CD4-positive, alpha-beta T cell treated with Interleukin-15 for 1 hour (primary cell): Measurements from ENCODE around the gene MC5R.
A peak's percentile ranks its signal among the peaks of the same experiment; 100 is the strongest.

Experiments
- DNase-seq: peaks from one replicate; pipeline ENCODE4 v3.0.0-alpha.2; 2020

MC5R gene

DNA sequence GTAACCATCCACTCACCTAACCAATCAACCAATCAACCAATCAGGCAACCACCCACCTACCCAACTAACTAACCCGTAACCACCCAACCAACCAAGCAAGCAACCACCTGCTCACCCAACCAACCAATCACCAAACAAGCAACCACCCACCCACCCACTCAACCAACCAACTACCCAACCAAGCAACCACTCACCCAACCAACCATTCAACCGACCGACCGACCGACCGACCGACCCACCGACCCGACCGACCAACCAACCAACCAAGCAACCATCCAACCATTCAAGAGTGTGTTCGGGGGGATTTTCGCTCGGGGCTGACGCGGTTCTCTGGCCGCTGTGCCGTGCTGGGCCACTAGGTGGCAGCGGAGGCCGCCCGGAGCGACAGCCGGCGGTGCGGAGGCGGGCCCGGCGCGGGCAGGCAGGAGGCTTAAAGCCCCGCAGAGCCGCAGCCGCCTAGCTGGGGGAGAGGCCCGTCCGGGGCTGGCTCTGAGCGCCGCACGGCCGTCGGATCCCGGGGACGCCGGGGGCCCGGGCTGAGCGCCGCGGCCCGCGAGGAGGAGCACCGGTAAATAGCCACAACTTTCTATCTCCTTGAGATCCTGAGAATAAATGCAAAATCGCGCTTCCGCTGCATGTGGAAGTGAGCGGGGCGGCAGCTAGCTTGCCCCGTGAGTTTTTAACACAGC is at the start of gene MC5R:
MC5R (plus strand) TSS at position 443 of the 689 bp plus-strand sequence. CDS start 1,617 bp downstream, outside the sequence.
- DNase-seq: peak; percentile 61

DNA sequence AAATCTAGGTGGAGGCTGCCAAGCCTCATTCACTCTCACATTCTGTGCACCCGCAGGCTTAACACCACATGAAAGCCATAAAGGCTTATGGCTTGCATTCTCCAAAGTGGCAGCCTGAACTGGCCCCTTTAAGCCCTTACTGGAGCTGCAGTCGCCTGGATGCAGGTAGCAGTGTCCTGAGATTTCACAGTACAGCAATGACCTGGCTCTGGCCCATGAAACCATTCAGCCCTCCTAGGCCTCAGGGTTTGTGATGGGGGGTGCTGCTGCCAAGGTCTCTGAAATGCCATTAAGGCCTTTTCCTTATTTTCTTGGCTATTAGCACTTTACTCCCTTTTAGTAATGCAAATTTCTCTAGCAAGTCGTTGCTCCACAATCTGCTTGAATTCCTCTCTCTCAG is 48.9 kb upstream of the MC5R start:
- no peak for DNase-seq

DNA sequence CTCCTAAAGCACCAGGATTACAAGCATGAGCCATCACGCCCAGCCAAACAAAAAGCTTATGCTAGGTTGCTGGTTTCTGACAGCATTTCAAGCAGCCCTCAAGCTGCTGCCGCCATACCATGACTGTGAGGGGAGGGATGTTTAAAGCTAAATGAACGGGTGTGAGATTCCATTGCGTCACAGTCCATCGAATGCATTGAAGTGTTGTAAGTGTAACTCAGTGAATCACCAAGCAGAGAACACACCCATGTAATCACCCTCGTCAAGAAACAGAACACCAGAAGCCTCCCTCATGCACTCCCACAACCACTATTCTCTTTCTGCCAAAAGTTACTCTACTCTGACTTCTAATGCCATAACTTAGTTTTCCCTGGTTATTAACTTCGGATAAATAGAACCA is 32.8 kb upstream of the MC5R start:
- DNase-seq: no peak

DNA sequence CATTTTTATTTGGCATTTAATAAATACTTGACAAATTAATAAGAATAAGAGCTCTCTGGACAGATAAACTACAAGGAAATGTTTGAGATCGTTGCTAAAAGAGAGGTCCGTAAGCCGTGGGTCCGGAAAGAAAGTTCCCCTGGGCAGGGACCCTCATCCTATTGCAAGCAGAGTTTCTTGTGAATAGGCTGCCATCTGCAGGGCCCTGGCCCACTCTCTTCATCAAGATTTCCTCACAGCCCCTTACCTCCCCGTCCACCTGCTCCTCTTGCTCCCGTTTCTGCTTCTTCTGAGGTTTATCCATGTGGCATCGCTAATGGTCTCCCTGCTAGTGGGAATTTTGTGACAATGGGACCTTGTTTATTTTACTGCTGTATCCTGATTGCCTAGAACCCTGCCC is 30.1 kb upstream of the MC5R start:
- DNase-seq: no peak

DNA sequence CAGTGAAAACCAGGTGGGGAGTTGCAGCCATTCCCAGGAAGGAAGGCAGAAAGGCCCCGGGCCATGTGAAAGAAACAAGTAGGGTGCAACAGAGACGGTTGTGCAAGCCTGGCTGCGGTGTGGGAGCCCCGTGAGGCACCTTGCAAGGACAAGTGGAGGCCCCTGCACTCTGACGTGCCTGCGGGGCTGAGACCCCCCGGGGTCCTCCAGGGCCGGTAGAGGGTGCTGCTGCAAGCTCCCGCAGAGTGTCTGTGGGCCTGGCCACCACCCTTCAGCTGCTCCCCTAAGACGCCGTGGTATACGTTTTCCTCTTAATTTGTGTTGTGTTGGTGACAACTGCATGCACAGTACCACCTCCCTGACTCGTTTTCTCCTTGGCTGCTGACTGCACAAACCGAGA is 27.4 kb upstream of the MC5R start:
- DNase-seq: no peak

DNA sequence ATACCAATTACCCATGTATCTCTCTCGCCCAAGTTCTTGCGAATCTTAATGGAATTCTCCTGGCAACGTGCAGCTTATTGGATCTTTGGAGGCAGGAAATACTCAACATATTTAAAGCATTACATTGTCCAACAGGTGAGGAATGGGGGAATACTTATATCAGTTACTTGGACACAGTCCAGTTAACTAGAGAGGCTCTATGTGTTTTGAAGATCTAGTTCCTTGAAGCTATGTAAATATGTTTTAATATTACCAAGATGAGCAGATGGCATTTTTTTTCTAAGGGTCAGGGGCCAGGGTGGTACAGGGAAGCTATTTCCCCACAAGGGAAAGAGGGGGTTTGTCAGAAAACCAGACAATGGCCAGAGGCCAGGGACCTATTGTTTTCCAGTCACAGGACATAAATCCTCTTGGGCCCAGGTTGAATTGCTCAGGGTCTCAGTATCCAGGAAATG is 26.8 kb upstream of the MC5R start:
- no peak for DNase-seq

DNA sequence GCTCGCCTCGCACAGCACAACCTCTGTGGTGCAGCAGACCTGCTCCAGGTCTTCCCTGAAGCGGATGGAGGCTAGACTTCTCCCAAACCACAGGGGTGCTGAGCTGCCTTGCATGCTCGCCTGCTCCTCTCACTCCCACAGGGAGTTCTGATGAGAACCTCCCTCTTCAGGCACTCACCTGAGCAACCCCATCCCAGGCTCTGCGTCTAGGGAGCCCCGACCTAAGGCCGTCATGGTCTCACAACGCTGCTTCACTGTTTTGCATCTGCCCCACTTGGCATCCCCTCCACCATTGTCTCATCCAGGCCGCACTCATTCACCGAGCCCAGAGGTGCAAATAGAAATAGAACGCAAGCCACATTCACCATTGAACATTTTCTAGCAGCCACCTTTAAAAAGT is 24.6 kb upstream of the MC5R start:
- no peak for DNase-seq

DNA sequence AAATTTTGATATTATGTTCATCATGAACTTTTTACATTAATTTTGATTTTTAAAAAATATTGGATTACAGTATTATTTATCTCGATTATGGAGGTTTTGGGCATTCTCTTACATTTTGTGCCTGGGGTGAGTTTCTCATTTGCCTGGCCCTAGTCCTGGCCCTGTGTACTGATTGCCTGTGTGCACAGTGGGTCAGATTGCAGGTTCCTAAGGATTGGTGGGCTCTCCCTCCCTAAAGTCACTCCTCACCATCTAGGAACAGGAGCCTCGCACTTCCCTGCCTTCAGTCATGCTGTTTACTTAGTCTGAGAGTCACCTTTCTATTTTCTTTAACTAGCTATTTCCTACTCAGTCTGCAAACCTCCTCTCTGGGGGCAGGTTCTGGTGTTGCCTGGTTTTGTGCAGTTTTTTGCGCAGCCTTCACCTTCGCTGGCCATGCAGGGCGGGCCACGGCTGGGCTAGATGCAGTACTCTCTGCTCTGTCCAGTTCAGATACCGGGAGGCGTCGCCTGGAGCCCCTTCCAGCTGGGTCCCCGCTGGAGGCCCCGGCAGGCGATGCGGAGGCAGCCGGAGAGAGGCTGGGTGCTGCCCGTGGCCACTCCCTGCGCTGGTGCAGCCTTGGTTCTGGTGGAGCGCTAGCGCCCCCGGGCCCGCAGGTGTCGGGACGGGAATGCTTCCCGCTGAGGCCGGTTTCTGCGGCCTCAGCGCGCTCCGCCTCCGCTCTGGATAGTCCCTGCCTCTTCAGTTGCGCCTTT is 23.3 kb upstream of the MC5R start:
- no peak for DNase-seq

DNA sequence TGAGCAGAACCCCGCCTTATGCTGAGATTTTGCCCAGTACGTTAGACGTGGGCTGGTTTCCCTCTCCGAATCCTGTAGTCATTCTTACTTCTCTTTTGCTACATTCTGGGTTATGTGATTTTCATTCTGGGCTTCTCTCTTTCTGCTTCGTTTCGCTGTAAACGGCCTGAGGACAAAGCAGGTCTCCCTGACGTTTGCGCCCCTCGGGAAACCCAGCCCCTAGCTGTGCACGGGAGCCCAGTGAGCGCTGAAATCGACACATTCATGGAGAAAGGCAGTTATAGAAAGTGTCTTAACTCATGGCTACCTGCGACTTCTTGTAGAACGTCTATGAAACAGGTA is 22.7 kb upstream of the MC5R start:
- no peak for DNase-seq

DNA sequence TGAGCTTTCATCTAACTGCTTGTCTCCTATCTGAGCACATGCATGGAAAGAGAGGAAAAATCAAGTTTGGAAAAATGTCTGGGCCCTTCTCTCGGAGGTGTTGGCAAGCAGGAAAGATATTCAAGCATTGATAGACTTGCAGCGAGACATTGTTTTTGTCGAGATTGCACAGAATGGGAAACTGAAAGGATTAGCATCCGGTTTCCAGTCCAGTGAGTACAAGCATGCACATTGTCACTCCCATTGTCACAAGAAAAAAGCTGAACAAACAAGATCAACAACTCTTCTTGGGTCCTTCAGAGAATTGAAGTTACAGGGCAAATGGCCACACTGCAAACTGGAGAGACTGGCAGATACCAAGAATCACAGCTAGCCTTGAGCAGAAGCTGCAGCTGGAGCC is 19.6 kb upstream of the MC5R start:
- no peak for DNase-seq

DNA sequence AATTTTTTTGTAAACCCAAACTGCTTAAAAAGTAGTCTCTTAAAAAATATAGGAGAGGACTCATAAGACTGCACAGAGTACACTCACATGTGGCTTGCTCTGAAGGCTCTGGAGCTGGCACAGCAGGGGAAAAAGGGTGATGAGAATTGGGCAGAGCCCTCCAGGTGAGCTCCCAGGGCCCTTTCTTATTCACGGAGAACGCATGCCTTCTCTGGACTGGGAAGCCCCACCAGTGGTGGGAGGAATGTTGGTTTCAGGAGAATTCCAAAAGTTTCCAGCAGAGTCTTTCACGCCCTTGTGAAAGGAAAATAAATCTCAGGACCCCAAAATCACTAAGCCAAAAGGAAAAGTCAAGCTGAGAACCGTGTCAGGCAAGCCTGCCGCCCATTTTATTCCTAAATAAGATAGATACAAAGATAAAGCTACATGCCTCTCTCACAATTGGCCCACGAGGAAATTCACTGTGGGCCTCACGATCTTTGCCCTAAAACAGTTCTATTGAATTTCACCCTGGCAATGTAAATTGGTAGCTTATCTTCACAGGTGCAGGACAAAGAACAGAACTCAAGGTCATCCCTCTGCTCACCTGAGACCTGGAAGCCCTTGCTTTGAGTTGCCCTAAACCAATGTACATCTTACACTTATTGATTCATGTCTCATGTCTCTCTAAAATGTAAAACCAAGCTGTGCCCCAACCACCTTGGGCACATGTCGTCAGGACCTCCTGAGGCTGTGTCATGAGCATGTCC is 15.5 kb upstream of the MC5R start:
- no peak for DNase-seq

DNA sequence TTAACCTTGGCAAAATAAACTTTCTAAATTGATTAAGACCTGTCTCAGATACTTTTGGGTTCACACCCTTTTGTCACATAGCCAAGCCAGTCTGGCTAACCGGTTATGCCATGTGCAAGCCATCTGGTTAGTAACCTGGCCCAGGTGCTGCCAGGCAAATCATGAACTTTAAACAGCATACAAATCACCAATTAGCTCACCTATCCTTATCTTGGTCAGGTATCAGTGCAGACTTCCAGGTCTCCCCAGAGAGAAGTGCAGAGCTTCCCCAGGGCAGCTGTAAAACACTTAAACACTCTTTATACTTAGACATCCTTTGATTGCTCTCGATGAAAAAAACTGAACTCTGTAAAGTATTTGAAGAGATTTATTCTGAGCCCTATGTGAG is 14.9 kb upstream of the MC5R start:
- no peak for DNase-seq

DNA sequence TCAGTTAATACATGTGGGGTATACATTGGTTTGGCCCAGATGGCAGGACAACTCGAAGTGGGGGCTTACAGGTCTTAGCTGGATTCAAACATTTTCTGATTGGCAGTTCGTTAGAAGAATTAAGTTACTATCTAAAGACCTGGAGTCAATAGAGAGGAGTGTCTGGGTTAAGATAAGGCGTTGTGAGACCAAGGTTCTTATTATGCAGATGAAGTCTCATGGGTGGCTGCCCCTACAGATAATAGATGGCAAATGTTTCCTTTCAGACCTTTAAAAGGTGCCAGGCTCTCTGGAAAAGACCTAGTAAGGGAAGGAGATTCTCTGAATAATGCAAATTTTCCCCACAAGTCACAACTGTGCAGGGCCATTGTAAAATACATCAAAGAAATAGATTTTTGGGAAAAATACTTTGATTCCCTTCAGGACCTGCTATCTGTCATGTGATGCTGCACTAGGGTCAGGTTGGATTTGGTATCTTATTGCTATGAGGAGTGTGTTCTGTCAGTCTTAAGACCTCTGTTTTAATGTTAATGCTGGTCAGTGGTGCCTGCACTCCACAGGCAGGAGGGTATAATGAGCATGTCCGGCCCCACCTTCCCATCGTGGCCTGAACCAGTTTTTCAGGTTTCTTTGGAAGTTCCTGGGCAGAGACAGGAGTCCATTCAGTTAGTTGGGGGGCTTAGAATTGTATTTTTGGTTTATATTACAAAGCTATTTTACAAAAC is 14.3 kb upstream of the MC5R start:
- no peak for DNase-seq

DNA sequence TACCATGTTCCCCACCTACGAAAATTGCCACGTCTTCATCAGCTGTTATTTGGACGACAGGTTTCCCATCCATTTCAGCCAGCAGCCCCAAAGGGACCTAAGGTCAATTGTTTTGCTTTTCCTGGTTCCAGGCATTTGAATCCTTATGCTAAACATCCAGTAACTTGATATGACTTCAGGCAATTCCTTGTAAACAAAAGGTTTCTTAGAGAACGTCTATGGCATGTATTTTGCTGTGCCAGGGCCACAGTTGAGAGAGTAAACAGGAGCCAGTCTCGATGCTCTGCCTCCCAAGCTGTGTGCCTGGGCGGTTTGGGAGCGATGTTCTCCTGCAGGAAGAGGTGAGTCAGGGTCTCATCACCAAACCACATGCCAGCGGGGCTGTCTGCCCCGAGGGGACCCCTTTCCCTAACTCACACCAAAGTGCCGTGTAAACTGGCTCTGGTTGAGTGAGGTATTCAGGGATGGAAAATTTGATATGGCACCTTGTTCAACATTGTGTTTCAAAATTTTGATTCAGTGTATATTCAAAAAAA is 12.9 kb upstream of the MC5R start:
- no peak for DNase-seq

DNA sequence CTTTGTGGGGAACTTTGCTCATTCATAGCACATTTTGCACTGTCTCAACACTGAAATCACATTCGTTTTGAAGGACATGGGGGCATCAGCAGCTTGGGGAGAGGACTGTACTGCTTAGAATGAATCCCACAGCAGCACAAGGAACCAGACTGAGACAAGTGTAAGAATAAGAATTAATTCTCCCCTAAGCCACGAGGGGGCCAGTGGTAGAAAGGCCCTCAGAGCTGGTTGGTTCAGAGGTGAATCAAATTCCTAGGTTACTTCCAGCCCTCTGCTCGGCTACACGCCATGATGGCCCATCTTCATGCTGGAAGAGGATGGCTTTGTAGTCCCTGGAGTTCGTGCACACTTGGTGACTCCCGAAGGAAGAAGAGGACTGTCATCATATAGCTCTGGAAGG is 12.0 kb upstream of the MC5R start:
- DNase-seq: no peak

DNA sequence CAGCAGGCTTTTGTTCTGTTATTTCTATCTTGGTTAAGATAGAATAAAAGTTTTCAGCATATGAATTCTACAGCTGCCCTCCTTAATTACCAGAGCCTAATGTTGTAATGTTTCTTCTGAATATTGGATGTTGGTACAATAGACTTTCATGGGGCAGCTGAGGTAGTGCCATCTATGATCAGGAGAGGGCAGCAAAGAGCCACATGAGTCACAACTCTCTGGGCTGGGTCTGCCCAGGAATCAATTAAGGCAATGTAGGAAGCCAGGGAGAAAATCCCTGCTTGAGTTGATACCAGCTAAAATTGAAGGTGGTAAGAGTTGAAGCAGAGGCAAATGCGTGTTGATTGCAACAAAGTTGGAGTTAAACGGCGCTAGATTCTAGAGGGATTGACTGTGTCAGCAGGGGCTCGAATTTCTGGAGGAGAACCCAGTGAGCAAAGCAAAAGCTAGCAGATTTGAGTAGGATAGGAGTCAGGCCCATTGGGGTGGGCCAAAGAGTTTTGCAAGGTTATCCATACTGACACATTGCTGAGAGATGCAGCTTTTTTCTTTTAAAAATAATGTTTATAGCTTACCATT is 10.6 kb upstream of the MC5R start:
- no peak for DNase-seq

DNA sequence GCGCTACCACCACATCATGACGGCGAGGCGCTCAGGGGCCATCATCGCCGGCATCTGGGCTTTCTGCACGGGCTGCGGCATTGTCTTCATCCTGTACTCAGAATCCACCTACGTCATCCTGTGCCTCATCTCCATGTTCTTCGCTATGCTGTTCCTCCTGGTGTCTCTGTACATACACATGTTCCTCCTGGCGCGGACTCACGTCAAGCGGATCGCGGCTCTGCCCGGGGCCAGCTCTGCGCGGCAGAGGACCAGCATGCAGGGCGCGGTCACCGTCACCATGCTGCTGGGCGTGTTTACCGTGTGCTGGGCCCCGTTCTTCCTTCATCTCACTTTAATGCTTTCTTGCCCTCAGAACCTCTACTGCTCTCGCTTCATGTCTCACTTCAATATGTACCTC is 2.3 kb downstream of the MC5R start:
- DNase-seq: no peak

DNA sequence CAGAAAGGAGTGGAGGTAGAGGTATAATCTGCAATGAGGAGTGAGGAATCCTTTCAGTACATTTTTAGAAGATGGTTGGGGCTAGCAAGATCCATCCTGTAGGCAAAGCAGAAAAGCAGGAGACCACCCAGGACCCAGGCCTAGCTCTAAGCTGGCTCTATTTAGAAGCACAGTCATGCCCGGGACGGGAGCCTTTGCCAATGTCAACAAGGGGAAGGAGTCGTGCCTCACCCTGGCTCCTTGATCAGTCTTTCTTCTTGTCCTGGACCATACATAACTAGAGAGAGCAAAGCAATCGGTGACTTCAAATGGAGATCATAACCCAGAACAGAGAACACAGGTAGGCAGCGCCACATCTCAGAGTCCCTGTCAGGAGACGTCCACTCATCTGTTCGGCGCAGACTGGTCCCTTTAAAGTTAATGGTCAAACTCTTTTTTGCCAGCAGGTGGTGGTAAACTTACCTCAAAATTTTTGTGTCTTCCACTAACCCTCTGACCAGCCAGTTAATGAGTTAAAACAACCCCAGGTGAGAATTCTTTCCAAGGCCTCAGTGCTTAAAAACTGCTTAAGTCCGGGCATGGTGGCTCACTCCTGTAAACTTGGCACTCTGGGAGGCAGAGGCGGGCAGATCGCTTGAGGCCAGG is 8.0 kb downstream of the MC5R start:
- DNase-seq: no peak

DNA sequence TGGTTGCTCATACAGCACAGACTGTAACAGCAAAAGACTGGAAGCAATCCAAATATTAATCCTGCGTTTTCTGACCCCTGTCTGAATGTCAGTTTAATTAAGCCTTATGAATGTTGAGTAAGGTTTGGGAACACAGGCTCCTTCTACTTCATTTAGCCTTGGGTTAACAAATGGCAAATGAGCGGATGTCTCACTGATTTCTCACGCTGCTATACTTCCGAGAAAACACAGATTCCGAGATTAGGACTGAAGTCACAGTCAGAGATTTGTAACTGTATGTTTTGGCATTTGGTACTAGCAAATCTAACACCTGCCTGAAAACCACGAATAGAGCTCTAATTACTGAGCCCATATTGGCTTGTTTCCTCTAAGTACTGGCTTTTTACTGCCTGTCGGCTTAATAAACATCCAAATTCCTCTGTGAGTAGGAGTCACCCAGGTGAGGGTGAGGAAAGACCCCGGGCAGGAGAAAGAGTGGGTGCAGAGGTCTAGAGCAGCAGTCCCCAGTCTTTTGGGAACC is 10.6 kb downstream of the MC5R start:
- DNase-seq: no peak

DNA sequence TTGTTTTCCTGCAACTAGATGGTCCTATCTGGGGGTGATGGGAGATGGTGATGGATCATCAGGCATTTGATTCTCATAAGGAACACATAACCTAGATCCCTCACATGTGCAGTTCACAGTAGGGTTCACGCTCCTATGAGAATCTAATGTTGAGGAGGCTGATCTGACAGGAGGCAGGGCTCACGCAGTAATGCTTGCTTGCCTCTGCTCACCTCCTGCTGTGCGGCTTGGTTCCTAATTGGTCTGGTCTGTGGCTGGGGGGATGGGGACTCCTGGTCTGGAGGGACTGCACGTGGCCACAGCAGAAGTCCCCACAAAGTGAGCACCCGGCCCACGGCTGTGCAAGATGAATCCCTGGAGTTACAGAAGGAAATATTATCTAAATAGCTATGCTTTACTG is 11.3 kb downstream of the MC5R start:
- no peak for DNase-seq

DNA sequence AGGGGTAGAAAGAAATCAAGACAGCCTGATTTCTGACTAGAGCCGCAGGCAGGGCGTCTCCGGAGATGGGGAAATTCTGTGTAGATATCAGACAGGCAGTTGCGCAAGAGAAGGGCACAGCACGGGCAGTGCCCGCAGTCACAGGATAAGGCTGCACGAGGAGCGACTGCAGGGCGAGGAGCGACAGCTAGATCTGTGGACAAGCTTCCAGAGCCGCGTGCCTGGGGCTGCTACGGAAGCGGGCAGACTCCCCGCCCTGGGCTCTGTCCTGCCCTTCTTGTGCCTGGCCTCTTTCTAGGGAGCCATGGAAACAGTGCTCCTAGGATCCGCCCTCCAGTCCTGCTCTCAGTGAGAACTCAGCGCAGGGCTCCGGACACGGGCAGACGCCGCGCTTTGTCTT is 12.6 kb downstream of the MC5R start:
- no peak for DNase-seq

DNA sequence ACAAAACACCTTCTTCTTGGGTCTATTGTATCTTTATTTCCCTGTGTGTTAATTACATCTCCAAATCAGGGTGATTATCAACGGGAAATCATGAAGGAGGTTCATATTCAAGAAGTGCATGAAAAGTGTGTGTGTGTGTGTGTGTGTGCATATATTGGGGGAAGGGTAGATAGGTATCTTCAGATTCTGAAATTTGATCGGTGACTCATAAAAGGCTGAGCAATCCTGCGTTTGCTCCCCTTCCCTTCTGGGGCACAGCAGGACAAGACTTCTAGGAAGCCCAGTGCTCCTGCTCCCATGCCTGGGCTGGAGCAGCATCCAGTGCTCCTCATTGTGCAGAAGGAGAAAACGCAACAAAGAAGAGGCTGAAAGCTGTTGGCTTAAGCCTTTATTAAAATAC is 25.8 kb downstream of the MC5R start:
- DNase-seq: no peak
